Measurements from ENCODE around the gene SEC22A.

SEC22A gene

GRCh38 chr3:123201557-123202427 lies at the start of gene SEC22A:
Gene SEC22A (plus strand): TSS chr3:123201943. CDS start chr3:123209218, 7,275 bp downstream.
- peak within 1 kb of the TSS; percentile 91 for H3K4me3 Mint-ChIP-seq

GRCh38 chr3:123152687-123153086 lies 49.1 kb upstream of the SEC22A start:
- Mint-ChIP-seq H3K4me3 (no peak overlapping the region), H3K27me3 (no peaks in the 10 kb centered on the region), H3K27ac (peak overlapping the region; percentile 17), H3K9me3 (no peaks in the 10 kb centered on the region), H3K36me3 (ENCODE audit: low read depth) (peaks cover 94% of the 10 kb centered on the region), H3K4me1 (ENCODE audit: low read depth) (no peaks in the 10 kb centered on the region)
- peak; percentile 5 for DNase-seq

More at GRCh38 chr3:123201557-123202427, at the start of gene SEC22A:
- Mint-ChIP-seq H3K27me3 (no peaks in the 10 kb centered on the region), H3K36me3 (ENCODE audit: low read depth) (peaks cover 32% of the 10 kb centered on the region), H3K27ac (peak within 1 kb of the TSS; percentile 96), H3K4me1 (ENCODE audit: low read depth) (peaks cover 31% of the 10 kb centered on the region), H3K9me3 (peaks cover 3% of the 10 kb centered on the region)
- peak; percentile 93 for DNase-seq

GRCh38 chr3:123153125-123154019 lies 48.4 kb upstream of the SEC22A start:
- no peak overlapping the region for H3K4me3 Mint-ChIP-seq
- H3K9me3 Mint-ChIP-seq, result no peaks in the 10 kb centered on the region
- no peaks in the 10 kb centered on the region for H3K27me3 Mint-ChIP-seq
- H3K36me3 Mint-ChIP-seq (ENCODE audit: low read depth), result peaks cover 94% of the 10 kb centered on the region
- no peak overlapping the region for H3K27ac Mint-ChIP-seq
- peak; percentile 8 for DNase-seq
- no peaks in the 10 kb centered on the region for H3K4me1 Mint-ChIP-seq (ENCODE audit: low read depth)

GRCh38 chr3:123154020-123154985 lies 47.4 kb upstream of the SEC22A start:
- Mint-ChIP-seq H3K27ac (no peak overlapping the region), H3K4me1 (ENCODE audit: low read depth) (no peaks in the 10 kb centered on the region), H3K9me3 (no peaks in the 10 kb centered on the region), H3K36me3 (ENCODE audit: low read depth) (peaks cover 94% of the 10 kb centered on the region), H3K27me3 (no peaks in the 10 kb centered on the region), H3K4me3 (no peak overlapping the region)
- peak; percentile 21 for DNase-seq

- DNase-seq, result peak; percentile 21
- H3K4me1 Mint-ChIP-seq (ENCODE audit: low read depth), result no peaks in the 10 kb centered on the region
- no peaks in the 10 kb centered on the region for H3K9me3 Mint-ChIP-seq
- H3K4me3 Mint-ChIP-seq, result no peak overlapping the region
- no peaks in the 10 kb centered on the region for H3K27me3 Mint-ChIP-seq
- H3K36me3 Mint-ChIP-seq (ENCODE audit: low read depth), result peaks cover 94% of the 10 kb centered on the region
- H3K27ac Mint-ChIP-seq, result no peak overlapping the region
Observed at GRCh38 chr3:123155471-123156011, 46.2 kb upstream of the SEC22A start.

- DNase-seq, result peak; percentile 19
- Mint-ChIP-seq H3K36me3 (ENCODE audit: low read depth) (peaks cover 94% of the 10 kb centered on the region), H3K27me3 (no peaks in the 10 kb centered on the region), H3K9me3 (no peaks in the 10 kb centered on the region), H3K4me3 (no peak overlapping the region), H3K4me1 (ENCODE audit: low read depth) (no peaks in the 10 kb centered on the region), H3K27ac (no peak overlapping the region)
Observed at GRCh38 chr3:123156276-123156995, 45.3 kb upstream of the SEC22A start.

GRCh38 chr3:123157209-123157597 lies 44.5 kb upstream of the SEC22A start:
- H3K27ac Mint-ChIP-seq, result no peak overlapping the region
- H3K4me3 Mint-ChIP-seq, result no peak overlapping the region
- peak; percentile 15 for DNase-seq
- H3K9me3 Mint-ChIP-seq, result no peaks in the 10 kb centered on the region
- H3K36me3 Mint-ChIP-seq (ENCODE audit: low read depth), result peaks cover 96% of the 10 kb centered on the region
- H3K27me3 Mint-ChIP-seq, result no peaks in the 10 kb centered on the region
- H3K4me1 Mint-ChIP-seq (ENCODE audit: low read depth), result no peaks in the 10 kb centered on the region

- Mint-ChIP-seq H3K9me3 (no peaks in the 10 kb centered on the region), H3K27me3 (no peaks in the 10 kb centered on the region), H3K4me3 (no peak overlapping the region), H3K36me3 (ENCODE audit: low read depth) (peaks cover 98% of the 10 kb centered on the region), H3K4me1 (ENCODE audit: low read depth) (no peaks in the 10 kb centered on the region), H3K27ac (peak overlapping the region; percentile 1)
- peak; percentile 12 for DNase-seq
Observed at GRCh38 chr3:123157598-123158287, 44.0 kb upstream of the SEC22A start.

- peak; percentile 14 for DNase-seq
- Mint-ChIP-seq H3K27ac (peak overlapping the region; percentile 1), H3K36me3 (ENCODE audit: low read depth) (peaks cover 98% of the 10 kb centered on the region), H3K9me3 (no peaks in the 10 kb centered on the region), H3K27me3 (no peaks in the 10 kb centered on the region), H3K4me3 (no peak overlapping the region), H3K4me1 (ENCODE audit: low read depth) (no peaks in the 10 kb centered on the region)
Observed at GRCh38 chr3:123158330-123158729, 43.4 kb upstream of the SEC22A start.

- Mint-ChIP-seq H3K27ac (no peak overlapping the region), H3K9me3 (no peaks in the 10 kb centered on the region), H3K27me3 (no peaks in the 10 kb centered on the region), H3K4me3 (no peak overlapping the region), H3K4me1 (ENCODE audit: low read depth) (no peaks in the 10 kb centered on the region), H3K36me3 (ENCODE audit: low read depth) (peaks cover 98% of the 10 kb centered on the region)
- DNase-seq, result no peak
Observed at GRCh38 chr3:123158899-123159390, 42.8 kb upstream of the SEC22A start.

GRCh38 chr3:123159926-123160635 lies 41.7 kb upstream of the SEC22A start:
- Mint-ChIP-seq H3K4me1 (ENCODE audit: low read depth) (no peaks in the 10 kb centered on the region), H3K9me3 (peaks cover 8% of the 10 kb centered on the region), H3K27me3 (no peaks in the 10 kb centered on the region), H3K4me3 (no peak overlapping the region), H3K27ac (no peak overlapping the region), H3K36me3 (ENCODE audit: low read depth) (peaks cover 98% of the 10 kb centered on the region)
- no peak for DNase-seq

GRCh38 chr3:123161167-123161566 lies 40.6 kb upstream of the SEC22A start:
- Mint-ChIP-seq H3K36me3 (ENCODE audit: low read depth) (peaks cover 98% of the 10 kb centered on the region), H3K27me3 (no peaks in the 10 kb centered on the region), H3K4me3 (no peak overlapping the region), H3K4me1 (ENCODE audit: low read depth) (no peaks in the 10 kb centered on the region), H3K9me3 (peaks cover 8% of the 10 kb centered on the region), H3K27ac (no peak overlapping the region)
- DNase-seq, result no peak

All from activated T-cell treated with anti-CD3 and anti-CD28 coated beads, Interleukin-2, amount 50 U/mL, for 24 hours (primary cell).